Anterior cingulate cortex (tissue), 58 donors: Measurements from ENCODE around the gene ABITRAM.
"Not testable (repeated sequence)": the region's sequence is repeated elsewhere in the genome, so short reads cannot be mapped to it uniquely, and the experiment has no call there.

Experiments used
- DNase-seq, 58 donors: peaks; one replicate each; lab custom pipeline; 2025; lab: John Stamatoyannopoulos, UW

ABITRAM gene

GRCh38 chr9:108924466-108924865 lies 9.7 kb upstream of the ABITRAM start:
- no peak for DNase-seq

DNA sequence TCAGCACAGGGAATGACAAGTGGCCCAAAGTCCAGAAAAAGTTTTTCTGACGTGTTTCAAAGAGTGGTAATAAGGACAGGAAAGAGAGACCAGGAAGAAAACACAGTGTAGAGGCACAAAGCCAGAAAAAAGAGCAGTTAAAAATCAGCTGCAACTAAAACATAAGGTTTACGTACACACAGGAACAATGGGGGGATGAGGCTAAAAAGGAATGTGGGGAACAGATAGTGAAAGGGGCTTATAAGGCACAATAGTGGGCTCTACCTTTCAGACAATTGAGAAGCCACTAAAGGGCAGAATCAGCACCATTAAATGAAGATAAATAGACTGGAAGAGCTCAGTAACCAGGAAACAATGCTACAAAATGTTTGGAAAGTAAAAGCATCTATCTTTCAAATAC lies 5.8 kb upstream of the ABITRAM start:
- DNase-seq = no peak

DNA sequence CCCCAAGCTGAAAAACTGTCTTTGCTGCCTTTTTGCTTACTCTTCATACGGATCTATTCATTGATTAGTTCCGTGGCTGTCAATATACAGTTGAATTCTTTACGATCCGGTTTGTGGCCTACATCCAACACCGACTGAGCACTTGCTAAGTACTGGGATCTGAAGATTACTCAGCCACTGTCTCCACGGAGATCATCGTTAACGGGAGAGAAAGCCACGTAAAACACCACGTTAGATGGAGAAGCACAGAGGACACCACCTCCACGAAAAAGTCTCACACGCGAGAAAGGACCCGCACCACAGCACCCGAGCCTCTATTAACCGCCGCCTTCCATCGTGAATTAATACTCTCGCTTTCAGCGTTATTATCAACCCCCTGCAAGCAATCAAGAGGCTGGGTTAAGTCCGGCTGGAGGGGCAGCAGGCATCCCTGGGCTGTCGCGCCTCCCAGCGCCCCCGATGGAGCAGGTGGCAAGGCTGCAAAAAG lies 926 bp upstream of the ABITRAM start:
- peak in 11 of 58 donors; percentile 16 to 63 (median 30) for DNase-seq

- peak; percentile 63 to 95 (median 88) for DNase-seq
Measured at GRCh38 chr9:108933718-108934322, 380 bp upstream of the ABITRAM start, which contains the start of gene ELP1. ELP1 (minus strand) TSS chr9:108934124; CDS start chr9:108931146, 2,978 bp downstream.

- no peak for DNase-seq
Measured at GRCh38 chr9:108937561-108938305, 3.5 kb downstream of the ABITRAM start.

- no peak for DNase-seq
Measured at GRCh38 chr9:108939975-108940374, 5.8 kb downstream of the ABITRAM start.

- DNase-seq = no peak
Measured at GRCh38 chr9:108950168-108950567, 16.0 kb downstream of the ABITRAM start.

DNA sequence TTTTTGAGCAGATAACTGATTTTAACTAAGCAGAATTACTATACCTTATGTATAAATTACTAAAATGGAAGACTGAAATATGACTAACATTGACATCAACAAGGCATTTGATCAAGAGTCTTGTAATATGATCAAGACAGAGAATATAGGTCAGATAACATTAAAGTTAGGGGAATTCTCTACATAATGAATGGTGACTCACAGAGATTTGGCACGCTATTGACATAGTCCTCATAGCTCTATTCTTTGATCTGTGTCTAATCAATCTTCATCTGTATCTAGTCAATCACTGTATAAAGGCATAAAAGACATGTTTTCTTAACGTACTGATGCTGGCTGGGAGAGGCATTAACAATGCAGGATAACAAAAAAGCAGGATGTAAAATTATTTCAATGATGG lies 17.4 kb downstream of the ABITRAM start:
- DNase-seq = no peak

DNA sequence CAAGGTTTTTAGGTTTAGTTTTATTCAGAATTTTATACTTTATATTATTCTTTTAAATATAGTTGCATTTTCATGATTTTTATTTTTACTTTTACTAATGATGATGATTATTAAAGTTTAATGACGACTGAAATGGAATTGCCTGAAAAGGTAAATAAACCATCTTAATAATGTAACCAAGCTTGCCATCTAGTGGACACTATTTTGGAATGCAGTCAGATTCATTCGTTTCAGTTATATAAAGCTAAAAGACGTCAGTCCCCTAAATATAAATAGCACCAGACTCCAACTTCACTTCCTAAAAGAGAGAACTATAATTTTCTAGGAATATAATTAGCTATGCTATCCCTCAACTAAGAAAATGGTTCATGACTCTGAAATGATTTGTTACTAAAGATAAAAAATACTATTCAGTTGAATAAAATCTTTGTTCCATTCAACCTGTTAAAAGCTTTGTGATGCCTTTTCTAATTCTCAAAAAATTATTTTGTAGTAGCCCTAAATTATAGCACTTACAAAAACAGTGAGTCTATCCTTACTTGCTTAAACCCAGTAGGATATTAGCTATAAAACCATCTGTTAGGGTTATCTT lies 19.9 kb downstream of the ABITRAM start:
- DNase-seq = peak in 1 of 58 donors; percentile 35

DNA sequence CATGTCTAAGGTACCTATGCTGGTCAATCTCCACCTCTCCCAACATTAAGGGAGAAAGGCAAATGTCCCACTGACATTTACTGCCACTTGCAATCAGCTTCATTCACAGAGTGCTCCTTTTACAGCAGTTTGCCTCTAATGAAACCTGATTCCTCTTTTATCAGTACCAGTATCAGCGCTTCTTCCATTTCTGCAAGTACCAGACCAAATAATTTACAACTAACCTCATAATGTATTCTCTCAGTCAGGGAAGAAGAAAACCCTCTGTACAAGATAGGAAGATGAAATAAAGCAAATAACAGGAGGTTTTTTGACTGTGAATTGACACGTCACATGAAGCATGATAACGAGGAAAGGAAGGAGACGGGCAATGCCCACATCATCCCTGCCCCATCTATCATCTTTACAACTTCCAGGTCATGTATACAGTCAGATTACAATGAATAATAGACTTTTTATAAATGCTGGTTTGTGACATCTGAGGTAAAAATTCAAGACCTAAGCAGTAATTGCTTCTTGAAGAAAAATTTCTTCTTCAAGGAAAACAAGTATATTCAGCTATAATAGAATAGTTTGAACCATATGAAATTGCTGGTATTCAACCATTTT lies 21.9 kb downstream of the ABITRAM start:
- DNase-seq = no peak

- DNase-seq = no peak
Measured at GRCh38 chr9:108956631-108957026, 22.4 kb downstream of the ABITRAM start.

- no peak for DNase-seq
Measured at GRCh38 chr9:108960331-108960730, 26.1 kb downstream of the ABITRAM start.

GRCh38 chr9:108961151-108961550 lies 27.0 kb downstream of the ABITRAM start:
- DNase-seq = no peak

- DNase-seq = no peak
Measured at GRCh38 chr9:108963459-108964143, 29.4 kb downstream of the ABITRAM start.

DNA sequence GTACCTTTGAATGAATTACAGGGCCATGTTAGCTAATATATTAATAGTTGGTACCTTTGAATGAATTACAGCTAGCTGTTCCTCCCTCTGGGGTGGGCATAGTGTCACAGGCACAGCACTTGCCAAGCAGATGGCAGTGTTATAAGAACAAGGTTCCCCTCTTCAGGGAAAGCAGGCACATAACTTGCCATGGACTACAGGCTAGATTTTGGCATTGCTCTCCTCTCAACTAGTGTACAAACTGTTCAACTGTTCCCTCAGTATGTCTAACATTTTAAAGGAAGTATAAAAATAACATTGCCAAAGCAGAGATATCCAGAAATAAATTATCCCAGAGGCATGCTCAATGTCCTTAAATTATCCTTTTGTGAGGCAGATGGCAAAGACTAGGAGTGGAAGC lies 33.7 kb downstream of the ABITRAM start:
- DNase-seq = peak in 8 of 58 donors; percentile 1 to 72 (median 12)

GRCh38 chr9:108971392-108971791 lies 37.2 kb downstream of the ABITRAM start:
- DNase-seq = not testable (repeated sequence)

GRCh38 chr9:108972186-108972585 lies 38.0 kb downstream of the ABITRAM start:
- DNase-seq = no peak

DNA sequence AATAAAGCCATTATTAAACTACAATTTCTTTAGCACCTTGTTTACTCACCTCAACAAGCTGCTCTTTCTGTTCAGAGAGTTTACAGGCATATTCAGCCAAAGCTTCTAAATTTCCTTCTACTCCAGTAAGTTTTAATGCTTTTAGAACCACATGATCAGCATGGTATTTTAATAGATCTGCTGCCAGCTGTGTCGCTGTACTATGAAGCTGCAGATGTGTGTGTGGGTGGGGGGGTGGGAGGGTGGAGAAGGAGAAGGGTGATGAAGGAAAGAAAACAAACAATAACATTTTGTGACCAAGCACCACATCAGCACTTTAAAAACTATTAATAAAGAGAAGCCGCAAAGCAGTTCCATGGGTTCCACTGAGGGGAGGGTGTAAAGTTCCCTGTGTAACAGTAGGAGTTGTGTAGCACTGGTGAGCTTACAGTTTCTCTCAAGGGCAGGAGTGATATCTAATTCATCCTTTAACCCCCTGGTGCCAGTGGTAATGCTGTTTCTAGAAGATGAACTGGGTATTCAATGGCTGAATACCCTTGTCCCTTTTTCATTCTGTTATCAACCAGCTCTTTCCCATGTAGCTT lies 38.5 kb downstream of the ABITRAM start:
- DNase-seq = no peak

- DNase-seq = no peak
Measured at GRCh38 chr9:108973895-108974294, 39.7 kb downstream of the ABITRAM start.

DNA sequence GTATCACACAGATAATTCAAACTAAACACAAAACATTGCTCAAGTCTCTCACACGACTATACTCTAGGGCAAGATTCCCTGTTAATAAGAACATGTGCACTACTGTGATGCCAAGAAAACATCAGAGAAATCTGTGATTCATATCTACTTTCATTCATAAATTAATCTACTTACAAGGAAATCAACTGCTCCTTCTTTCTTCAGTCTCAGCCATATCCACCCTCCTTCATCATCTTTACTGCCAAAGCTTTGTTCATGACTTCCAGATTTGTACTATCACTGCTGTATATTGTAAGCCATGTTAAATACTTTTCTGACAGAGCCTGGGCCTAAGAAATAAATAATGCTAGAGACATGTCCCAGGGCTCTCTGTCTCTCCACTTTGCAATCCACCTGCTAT lies 44.0 kb downstream of the ABITRAM start:
- no peak for DNase-seq
